NCI-H2107 treated with DMSO at 0.1 percent for 48 hours (cell line): ENCODE data around the gene SEL1L3.
"Not testable (repeated sequence)": the region's sequence is repeated elsewhere in the genome, so short reads cannot be mapped to it uniquely, and the experiment has no call there.

Experiments used
- DNase-seq: peaks from one replicate; lab custom pipeline; 2025; ENCODE audit not compliant: unreplicated experiment; lab: John Stamatoyannopoulos, UW

Gene SEL1L3

GRCh38 chr4:25862411-25863346 is at the start of gene SEL1L3:
SEL1L3 (minus strand) TSS chr4:25862988; CDS start chr4:25862836, 152 bp downstream.
- peak; percentile 3 for DNase-seq

GRCh38 chr4:25911356-25911755 is 48.6 kb upstream of the SEL1L3 start:
- DNase-seq, result no peak

- no peak for DNase-seq
Measured at GRCh38 chr4:25908491-25908901, 45.7 kb upstream of the SEL1L3 start.

- not testable (repeated sequence) for DNase-seq
Measured at GRCh38 chr4:25906113-25906512, 43.3 kb upstream of the SEL1L3 start.

GRCh38 chr4:25905371-25905770 is 42.6 kb upstream of the SEL1L3 start:
- no peak for DNase-seq

GRCh38 chr4:25904748-25905082 is 41.9 kb upstream of the SEL1L3 start:
- no peak for DNase-seq

GRCh38 chr4:25903900-25904747 is 41.3 kb upstream of the SEL1L3 start:
- no peak for DNase-seq

- DNase-seq, result no peak
Measured at GRCh38 chr4:25901030-25901430, 38.2 kb upstream of the SEL1L3 start.

GRCh38 chr4:25900310-25900709 is 37.5 kb upstream of the SEL1L3 start:
- no peak for DNase-seq

GRCh38 chr4:25896776-25897539 is 34.2 kb upstream of the SEL1L3 start:
- no peak for DNase-seq

GRCh38 chr4:25892796-25893195 is 30.0 kb upstream of the SEL1L3 start:
- DNase-seq, result no peak

GRCh38 chr4:25890571-25891485 is 28.0 kb upstream of the SEL1L3 start:
- DNase-seq, result peak; percentile 17

- DNase-seq, result peak; percentile 30
Measured at GRCh38 chr4:25889589-25890503, 27.1 kb upstream of the SEL1L3 start.

- DNase-seq, result no peak
Measured at GRCh38 chr4:25888781-25889180, 26.0 kb upstream of the SEL1L3 start.

GRCh38 chr4:25884031-25884782 is 21.4 kb upstream of the SEL1L3 start:
- DNase-seq, result no peak

- no peak for DNase-seq
Measured at GRCh38 chr4:25883565-25883964, 20.8 kb upstream of the SEL1L3 start.

GRCh38 chr4:25882226-25882625 is 19.4 kb upstream of the SEL1L3 start:
- no peak for DNase-seq

- no peak for DNase-seq
Measured at GRCh38 chr4:25881193-25881592, 18.4 kb upstream of the SEL1L3 start.
